Sigmoid colon (tissue), 7 donors: ENCODE results near the gene PFDN1. TPM values are rescaled to one million over a fixed set of nuclear protein-coding genes. Genes with fewer than 3 reads are reported as not detected.

Source experiments
- DNase-seq: peaks from one replicate; pipeline ENCODE4 v3.0.0-alpha.2; 2019
- H3K27ac ChIP-seq, 4 donors: fragments of 200-600 bp; sonication (generic); one replicate each; pipeline ENCODE4 v1.5.1; 2016 to 2019; ENCODE audit warnings: mild to moderate bottlenecking in 1 of 4
- H3K27me3 ChIP-seq, 3 donors: fragments of 200-600 bp; sonication (generic); one replicate each; pipeline ENCODE4 v1.5.1; 2019; ENCODE audit warnings: mild to moderate bottlenecking in 1 of 3
- H3K36me3 ChIP-seq, 4 donors: fragments of 200-600 bp; sonication (generic); one replicate each; pipeline ENCODE4 v1.5.1; 2016 to 2019
- H3K4me1 ChIP-seq, 4 donors: fragments of 200-600 bp; sonication (generic); one replicate each; pipeline ENCODE4 v1.5.1; 2017 to 2019
- H3K4me3 ChIP-seq, 4 donors: fragments of 200-600 bp; sonication (generic); one replicate each; pipeline ENCODE4 v1.5.1; 2017 to 2019; ENCODE audit warnings: mild to moderate bottlenecking in 2 of 4, moderate library complexity in 1 of 4
- H3K9me3 ChIP-seq, 4 donors: fragments of 200-600 bp in 3 of 4; sonication (generic) in 3 of 4; one replicate each; pipeline versions ENCODE4 v1.5.1 to v1.6.1; 2013 to 2019
- EP300 ChIP-seq, 4 donors: sonication (generic); formaldehyde crosslinking; IDR thresholded peaks; one replicate each; pipeline ENCODE4 v1.6.1; 2017; ENCODE audit warnings: antibody characterized with exemption in 4 of 4
- POLR2A ChIP-seq, 2 donors: fragments of 450-650 bp; IDR thresholded peaks; one replicate each; pipeline ENCODE4 v1.6.1; 2016; ENCODE audit warnings: antibody characterized with exemption in 2 of 2, mild to moderate bottlenecking in 2 of 2, moderate library complexity in 2 of 2
- POLR2AphosphoS5 ChIP-seq, 4 donors: sonication (generic); formaldehyde crosslinking; IDR thresholded peaks; one replicate each; pipeline ENCODE4 v1.6.1; 2017; ENCODE audit warnings: antibody characterized with exemption in 4 of 4
- WGBS, 2 donors: extraction: QIAGEN DNeasy Blood & Tissue Kit; methylation state at CpG; one replicate each; pipeline ENCODE4 v1.1.7; 2013; 5-methylcytosine and 5-hydroxymethylcytosine counted together
- intact Hi-C: fragments of 100-400 bp; cut with DNase I; formaldehyde crosslinking; loops from one replicate; pipeline ENCODE4 v1.15.1; 2023
- polyA plus RNA-seq, 3 donors: library from polyadenylated mRNA; stranded (reverse); fragments of 200-250 nt; gene quantifications; one replicate each; pipeline ENCODE4 v1.2.3, GENCODE V29; 2013
- total RNA-seq, 4 donors: library from RNA; depleted of rRNA; stranded (reverse); fragments of >200 nt; gene quantifications; one replicate each; pipeline ENCODE4 v1.1.0, GENCODE V29; 2016
- TF ChIP-seq, protein P1 (sequence below), 4 experiments: fragments of 450-650 bp in 3 of 4; fragments of 200-600 bp in 1 of 4; IDR thresholded peaks; one replicate each; pipeline ENCODE4 v1.5.1; 2016 to 2019; ENCODE audit warnings: antibody characterized with exemption in 4 of 4, mild to moderate bottlenecking in 3 of 4, moderate library complexity in 2 of 4
- donor health status: healthy with polysubstance abuse.
- donor health status: Bipolar disorder and iron deficiency.
- donor health status: healthy.

PFDN1 gene
- total and polyA plus RNA-seq, 7 donors = 61.8 to 159 (median 88.2) TPM

- Histone ChIP-seq H3K27me3 (no peaks in the 10 kb centered on the region), H3K4me1 (peaks cover 0 to 16% (median 6%) of the 10 kb centered on the region in 4 donors), H3K9me3 (no peaks in the 10 kb centered on the region), H3K36me3 (peaks cover 0 to 11% (median 0%) of the 10 kb centered on the region in 4 donors), H3K27ac (no peak overlapping the region), H3K4me3 (no peak overlapping the region)
- DNase-seq = no peak
- intact Hi-C loops = no loop called here
- WGBS, 2 donors = 91 to 94% methylated on average over 2 of the region's 2 CpGs
- TF ChIP-seq EP300 (IDR thresholded peaks at IDR 0.05) (no peak), POLR2AphosphoS5 (IDR thresholded peaks at IDR 0.05) (no peak), POLR2A (IDR thresholded peaks at IDR 0.05) (no peak)
- TF ChIP-seq, protein P1, sequence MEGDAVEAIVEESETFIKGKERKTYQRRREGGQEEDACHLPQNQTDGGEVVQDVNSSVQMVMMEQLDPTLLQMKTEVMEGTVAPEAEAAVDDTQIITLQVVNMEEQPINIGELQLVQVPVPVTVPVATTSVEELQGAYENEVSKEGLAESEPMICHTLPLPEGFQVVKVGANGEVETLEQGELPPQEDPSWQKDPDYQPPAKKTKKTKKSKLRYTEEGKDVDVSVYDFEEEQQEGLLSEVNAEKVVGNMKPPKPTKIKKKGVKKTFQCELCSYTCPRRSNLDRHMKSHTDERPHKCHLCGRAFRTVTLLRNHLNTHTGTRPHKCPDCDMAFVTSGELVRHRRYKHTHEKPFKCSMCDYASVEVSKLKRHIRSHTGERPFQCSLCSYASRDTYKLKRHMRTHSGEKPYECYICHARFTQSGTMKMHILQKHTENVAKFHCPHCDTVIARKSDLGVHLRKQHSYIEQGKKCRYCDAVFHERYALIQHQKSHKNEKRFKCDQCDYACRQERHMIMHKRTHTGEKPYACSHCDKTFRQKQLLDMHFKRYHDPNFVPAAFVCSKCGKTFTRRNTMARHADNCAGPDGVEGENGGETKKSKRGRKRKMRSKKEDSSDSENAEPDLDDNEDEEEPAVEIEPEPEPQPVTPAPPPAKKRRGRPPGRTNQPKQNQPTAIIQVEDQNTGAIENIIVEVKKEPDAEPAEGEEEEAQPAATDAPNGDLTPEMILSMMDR (IDR thresholded peaks at IDR 0.05) = no peak
These were observed 20.6 kb downstream of the PFDN1 start for GRCh38 chr5:140282266-140282665.

- H3K4me3 ChIP-seq = no peak overlapping the region
- peaks cover 0 to 16% (median 0%) of the 10 kb centered on the region in 4 donors for H3K36me3 ChIP-seq
- TF ChIP-seq, protein P1 (IDR thresholded peaks at IDR 0.05) = no peak
- no peak for TF ChIP-seq EP300 (IDR thresholded peaks at IDR 0.05)
- TF ChIP-seq POLR2AphosphoS5 (IDR thresholded peaks at IDR 0.05) = no peak
- no peak for TF ChIP-seq POLR2A (IDR thresholded peaks at IDR 0.05)
- no peak for DNase-seq
- no peaks in the 10 kb centered on the region for H3K27me3 ChIP-seq
- intact Hi-C loops = no loop called here
- H3K9me3 ChIP-seq = no peaks in the 10 kb centered on the region
- H3K4me1 ChIP-seq = peaks cover 0 to 8% (median 0%) of the 10 kb centered on the region in 4 donors
- H3K27ac ChIP-seq = no peak overlapping the region
These were observed 27.1 kb downstream of the PFDN1 start for GRCh38 chr5:140275837-140276236.

GRCh38 chr5:140273401-140273877, 29.5 kb downstream of the PFDN1 start:
- Histone ChIP-seq H3K36me3 (peaks cover 0 to 6% (median 0%) of the 10 kb centered on the region in 4 donors), H3K27me3 (no peaks in the 10 kb centered on the region), H3K27ac (peak overlapping the region in 1 of 4 donors; percentile 27), H3K4me3 (no peak overlapping the region), H3K4me1 (peaks cover 0 to 8% (median 0%) of the 10 kb centered on the region in 4 donors), H3K9me3 (no peaks in the 10 kb centered on the region)
- WGBS, 2 donors = 79 to 86% methylated on average over 6 of the region's 6 CpGs
- peak in 1 of 4 donors; percentile 49 for TF ChIP-seq EP300 (IDR thresholded peaks at IDR 0.05)
- no peak for TF ChIP-seq POLR2A (IDR thresholded peaks at IDR 0.05)
- peak in 1 of 4 donors; percentile 19 for TF ChIP-seq POLR2AphosphoS5 (IDR thresholded peaks at IDR 0.05)
- intact Hi-C loops = no loop called here
- no peak for DNase-seq

- H3K27me3 ChIP-seq = no peaks in the 10 kb centered on the region
- H3K36me3 ChIP-seq = peaks cover 0 to 6% (median 0%) of the 10 kb centered on the region in 4 donors
- H3K4me3 ChIP-seq = no peak overlapping the region
- no peak for DNase-seq
- intact Hi-C loops = no loop called here
- H3K9me3 ChIP-seq = no peaks in the 10 kb centered on the region
- H3K27ac ChIP-seq = no peak overlapping the region
- TF ChIP-seq POLR2AphosphoS5 (IDR thresholded peaks at IDR 0.05) (no peak), POLR2A (IDR thresholded peaks at IDR 0.05) (no peak), EP300 (IDR thresholded peaks at IDR 0.05) (no peak)
- TF ChIP-seq, protein P1 (IDR thresholded peaks at IDR 0.05) = no peak
- peaks cover 0 to 8% (median 2%) of the 10 kb centered on the region in 4 donors for H3K4me1 ChIP-seq
These were observed 32.9 kb downstream of the PFDN1 start for GRCh38 chr5:140270008-140270407.

DNA sequence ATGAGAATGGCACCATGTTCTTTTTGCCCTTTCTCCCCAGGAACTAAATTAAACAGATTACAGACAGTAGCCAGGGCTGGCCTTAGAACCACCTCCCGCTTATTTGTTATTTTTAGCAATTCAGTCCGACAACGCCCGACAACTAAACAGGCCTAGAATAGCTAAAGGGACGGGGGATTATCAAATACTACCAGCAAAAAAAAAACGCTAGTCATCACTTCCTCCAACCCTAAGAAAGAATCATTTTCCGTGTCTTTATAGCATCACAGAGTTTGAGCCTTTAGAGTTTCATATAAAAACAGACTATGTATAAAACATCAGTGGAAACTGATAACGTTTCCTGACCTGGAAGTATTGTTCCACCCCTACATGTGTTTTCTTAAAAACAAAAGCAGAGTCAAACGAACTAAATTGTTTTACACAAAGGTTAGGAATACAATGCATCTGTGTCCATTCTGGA, 35.3 kb downstream of the PFDN1 start:
- no peak for DNase-seq
- H3K4me3 ChIP-seq = no peak overlapping the region
- 58 to 71% methylated on average over 9 of the region's 9 CpGs for WGBS, 2 donors
- H3K9me3 ChIP-seq = no peaks in the 10 kb centered on the region
- TF ChIP-seq, protein P1 (IDR thresholded peaks at IDR 0.05) = no peak
- TF ChIP-seq POLR2A (IDR thresholded peaks at IDR 0.05) (no peak), POLR2AphosphoS5 (IDR thresholded peaks at IDR 0.05) (no peak), EP300 (IDR thresholded peaks at IDR 0.05) (no peak)
- H3K36me3 ChIP-seq = no peaks in the 10 kb centered on the region
- peaks cover 0 to 10% (median 6%) of the 10 kb centered on the region in 4 donors for H3K4me1 ChIP-seq
- intact Hi-C loops = no loop called here
- no peaks in the 10 kb centered on the region for H3K27me3 ChIP-seq
- H3K27ac ChIP-seq = peak overlapping the region in 1 of 4 donors; percentile 41
